ENCODE data around the gene ABCA2.

Gene ABCA2

GRCh38 chr9:137023157-137023556 lies 4.9 kb downstream of the ABCA2 start:
- no peak for TF ChIP-seq CTCF (IDR thresholded peaks at IDR 0.05; ENCODE audit: extremely low read depth, missing control alignments)
- DNase-seq (ENCODE audit: low spot score): no peak

GRCh38 chr9:137022662-137023008 lies 5.4 kb downstream of the ABCA2 start:
- no peak for DNase-seq (ENCODE audit: low spot score)

GRCh38 chr9:137021979-137022661 lies 5.9 kb downstream of the ABCA2 start:
- no peak for TF ChIP-seq CTCF (IDR thresholded peaks at IDR 0.05; ENCODE audit: extremely low read depth, missing control alignments)
- peak; percentile 73 for DNase-seq (ENCODE audit: low spot score)

More at GRCh38 chr9:137022662-137023008, 5.4 kb downstream of the ABCA2 start:
- no peak for TF ChIP-seq CTCF (IDR thresholded peaks at IDR 0.05; ENCODE audit: extremely low read depth, missing control alignments)

- no peak for TF ChIP-seq CTCF (IDR thresholded peaks at IDR 0.05; ENCODE audit: extremely low read depth, missing control alignments)
- no peak for DNase-seq (ENCODE audit: low spot score)
These were observed 6.5 kb downstream of the ABCA2 start for GRCh38 chr9:137021568-137021978.

- DNase-seq (ENCODE audit: low spot score): no peak
- TF ChIP-seq CTCF (IDR thresholded peaks at IDR 0.05; ENCODE audit: extremely low read depth, missing control alignments): no peak
These were observed 7.1 kb downstream of the ABCA2 start for GRCh38 chr9:137020771-137021567.

- DNase-seq (ENCODE audit: low spot score): no peak
- no peak for TF ChIP-seq CTCF (IDR thresholded peaks at IDR 0.05; ENCODE audit: extremely low read depth, missing control alignments)
These were observed 8.0 kb downstream of the ABCA2 start for GRCh38 chr9:137019891-137020683.
